ENCODE results near the gene GRIK4. TPM values are rescaled to one million over a fixed set of nuclear protein-coding genes. Genes with fewer than 3 reads are reported as not detected.

GRIK4 gene
- total and polyA plus RNA-seq, 2 donors (not counting 3 experiments of a cell fraction or from before 2014, with no cell fraction given): 0.81 to 1.6 TPM

DNA sequence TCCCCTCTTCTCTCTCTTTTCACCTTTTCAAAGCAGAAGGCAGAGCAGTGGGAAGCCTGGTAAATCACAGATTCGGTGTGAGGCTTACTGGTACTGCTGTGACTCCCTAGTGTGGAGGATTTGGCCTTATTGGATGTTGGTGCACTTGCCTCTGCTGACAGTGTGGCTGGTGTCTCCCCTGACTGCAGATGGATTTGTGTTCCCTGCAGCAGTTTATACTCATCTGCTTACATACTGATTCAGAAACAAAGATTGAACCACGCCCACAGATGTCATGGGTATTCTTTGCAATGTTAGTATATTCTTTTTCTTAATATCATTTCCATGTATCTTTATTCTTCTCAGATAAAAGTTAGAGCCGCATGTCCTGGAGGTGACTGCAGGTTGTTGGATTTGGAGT lies 26.8 kb upstream of the GRIK4 start:
- H3K9me3 ChIP-seq (replicated peaks; ENCODE audit: control insufficient read depth, insufficient read depth, low read length): no peaks in the 10 kb centered on the region
- H3K27ac ChIP-seq (ENCODE audit: insufficient read depth, low read depth, low read length): no peak overlapping the region
- H3K4me2 ChIP-seq (ENCODE audit: insufficient read depth, low read length): no peak overlapping the region
- intact Hi-C loops (cut with micrococcal nuclease): no loop called here
- dilution Hi-C loops (cut with MboI; ENCODE audit: extremely low pct_ligation_motif_present, low sequenced_read_pairs): no loop called here
- H2AFZ ChIP-seq (ENCODE audit: low read depth, low read length): no peak overlapping the region
- no peaks in the 10 kb centered on the region for H3K79me2 ChIP-seq (ENCODE audit: control insufficient read depth, insufficient read depth, low read length)
- DNase-seq (ENCODE audit: low read depth, low spot score): no peak
- H4K20me1 ChIP-seq (replicated peaks; ENCODE audit: control insufficient read depth, extremely low read depth, insufficient read depth, low read length): no peaks in the 10 kb centered on the region
- H3K9me1 ChIP-seq (replicated peaks; ENCODE audit: control insufficient read depth, extremely low read depth, insufficient read depth, low read length): no peaks in the 10 kb centered on the region
- no peak overlapping the region for H3K4me3 ChIP-seq (replicated peaks in 1 of 3; ENCODE audit: insufficient read depth in 1 of 3, low read depth in 1 of 3, low read length in 3 of 3)
- no peak for FAIRE-seq
- BruUV-seq (replicated peaks): no TSS peak
- no peak overlapping the region for H3K9ac ChIP-seq (replicated peaks; ENCODE audit: extremely low read depth, insufficient read depth, low read length)
- TF ChIP-seq FOS (IDR thresholded peaks at IDR 0.05; ENCODE audit: borderline replicate concordance, insufficient read depth, low read length): no peak
- TF ChIP-seq POLR2A (IDR thresholded peaks at IDR 0.05; ENCODE audit: low read depth, low read length): no peak
- H3K4me1 ChIP-seq (ENCODE audit: control insufficient read depth, extremely low read depth, insufficient read depth, low read length): no peaks in the 10 kb centered on the region
- peaks cover 20 to 25% of the 10 kb centered on the region in 2 experiments for H3K36me3 ChIP-seq (ENCODE audit: control insufficient read depth in 2 of 2, extremely low read depth in 1 of 2, insufficient read depth in 2 of 2, low read length in 2 of 2)
- CTCF ChIA-PET: no interaction called here
- H3K27me3 ChIP-seq (ENCODE audit: control insufficient read depth in 2 of 2, insufficient read depth in 2 of 2, low read length in 2 of 2): no peaks in the 10 kb centered on the region
- POLR2A ChIA-PET: no interaction called here

DNA sequence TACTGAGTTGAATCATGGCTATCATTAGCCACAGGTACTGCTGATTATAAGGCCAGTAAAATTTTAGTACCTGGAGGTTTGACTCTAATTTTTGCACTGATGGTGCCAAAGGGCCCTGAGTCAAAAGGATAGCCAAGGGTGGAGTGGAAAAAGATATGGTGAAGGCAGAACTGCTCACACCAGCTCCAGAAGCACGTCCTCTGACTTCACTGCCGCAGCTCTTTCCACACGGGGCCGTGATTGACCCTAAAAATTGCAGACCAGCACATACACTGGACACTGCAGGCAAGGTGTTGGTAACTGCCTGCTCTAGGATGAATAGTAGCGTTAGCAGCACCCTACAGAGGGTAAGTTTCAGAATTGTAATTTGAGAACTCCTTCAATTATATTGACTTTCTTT lies 25.4 kb upstream of the GRIK4 start:
- TF ChIP-seq, protein P1, sequence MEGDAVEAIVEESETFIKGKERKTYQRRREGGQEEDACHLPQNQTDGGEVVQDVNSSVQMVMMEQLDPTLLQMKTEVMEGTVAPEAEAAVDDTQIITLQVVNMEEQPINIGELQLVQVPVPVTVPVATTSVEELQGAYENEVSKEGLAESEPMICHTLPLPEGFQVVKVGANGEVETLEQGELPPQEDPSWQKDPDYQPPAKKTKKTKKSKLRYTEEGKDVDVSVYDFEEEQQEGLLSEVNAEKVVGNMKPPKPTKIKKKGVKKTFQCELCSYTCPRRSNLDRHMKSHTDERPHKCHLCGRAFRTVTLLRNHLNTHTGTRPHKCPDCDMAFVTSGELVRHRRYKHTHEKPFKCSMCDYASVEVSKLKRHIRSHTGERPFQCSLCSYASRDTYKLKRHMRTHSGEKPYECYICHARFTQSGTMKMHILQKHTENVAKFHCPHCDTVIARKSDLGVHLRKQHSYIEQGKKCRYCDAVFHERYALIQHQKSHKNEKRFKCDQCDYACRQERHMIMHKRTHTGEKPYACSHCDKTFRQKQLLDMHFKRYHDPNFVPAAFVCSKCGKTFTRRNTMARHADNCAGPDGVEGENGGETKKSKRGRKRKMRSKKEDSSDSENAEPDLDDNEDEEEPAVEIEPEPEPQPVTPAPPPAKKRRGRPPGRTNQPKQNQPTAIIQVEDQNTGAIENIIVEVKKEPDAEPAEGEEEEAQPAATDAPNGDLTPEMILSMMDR (IDR thresholded peaks at IDR 0.05; ENCODE audit: extremely low read depth in 1 of 2, insufficient read depth in 1 of 2, low read depth in 1 of 2, low read length in 2 of 2): no peak
- TF ChIP-seq FOS (IDR thresholded peaks at IDR 0.05; ENCODE audit: borderline replicate concordance, insufficient read depth, low read length): no peak
- no peak for TF ChIP-seq POLR2A (IDR thresholded peaks at IDR 0.05; ENCODE audit: low read depth, low read length)
- TF ChIP-seq, protein P2, sequence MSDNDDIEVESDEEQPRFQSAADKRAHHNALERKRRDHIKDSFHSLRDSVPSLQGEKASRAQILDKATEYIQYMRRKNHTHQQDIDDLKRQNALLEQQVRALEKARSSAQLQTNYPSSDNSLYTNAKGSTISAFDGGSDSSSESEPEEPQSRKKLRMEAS (IDR thresholded peaks at IDR 0.05; ENCODE audit: insufficient read depth, insufficient read length): no peak
- TF ChIP-seq GATA2 (IDR thresholded peaks at IDR 0.05; ENCODE audit: insufficient read depth, insufficient read length, low read depth, low read length): no peak
- TF ChIP-seq MYC (IDR thresholded peaks at IDR 0.05; ENCODE audit: low read depth, low read length): no peak
- ChIA-PET CTCF (no interaction called here), POLR2A (no interaction called here)
- FAIRE-seq: peak; percentile 24
- no peaks in the 10 kb centered on the region for H3K9me1 ChIP-seq (replicated peaks; ENCODE audit: control insufficient read depth, extremely low read depth, insufficient read depth, low read length)
- H4K20me1 ChIP-seq (replicated peaks; ENCODE audit: control insufficient read depth, extremely low read depth, insufficient read depth, low read length): no peaks in the 10 kb centered on the region
- no peak overlapping the region for H3K27ac ChIP-seq (ENCODE audit: insufficient read depth, low read depth, low read length)
- BruUV-seq (replicated peaks): no TSS peak
- dilution Hi-C loops (cut with MboI; ENCODE audit: extremely low pct_ligation_motif_present, low sequenced_read_pairs): no loop called here
- peaks cover 13 to 17% of the 10 kb centered on the region in 2 experiments for H3K36me3 ChIP-seq (ENCODE audit: control insufficient read depth in 2 of 2, extremely low read depth in 1 of 2, insufficient read depth in 2 of 2, low read length in 2 of 2)
- no peak overlapping the region for H3K9ac ChIP-seq (replicated peaks; ENCODE audit: extremely low read depth, insufficient read depth, low read length)
- intact Hi-C loops (cut with micrococcal nuclease): no loop called here
- DNase-seq (ENCODE audit: low read depth, low spot score): no peak
- no peaks in the 10 kb centered on the region for H3K27me3 ChIP-seq (ENCODE audit: control insufficient read depth in 2 of 2, insufficient read depth in 2 of 2, low read length in 2 of 2)
- H3K4me3 ChIP-seq (replicated peaks in 1 of 3; ENCODE audit: insufficient read depth in 1 of 3, low read depth in 1 of 3, low read length in 3 of 3): no peak overlapping the region
- H3K4me2 ChIP-seq (ENCODE audit: insufficient read depth, low read length): no peak overlapping the region
- no peaks in the 10 kb centered on the region for H3K4me1 ChIP-seq (ENCODE audit: control insufficient read depth, extremely low read depth, insufficient read depth, low read length)
- H3K79me2 ChIP-seq (ENCODE audit: control insufficient read depth, insufficient read depth, low read length): no peaks in the 10 kb centered on the region
- no peak overlapping the region for H2AFZ ChIP-seq (ENCODE audit: low read depth, low read length)
- H3K9me3 ChIP-seq (replicated peaks; ENCODE audit: control insufficient read depth, insufficient read depth, low read length): no peaks in the 10 kb centered on the region
